SHP77 (cell line): ENCODE results near the gene C17orf100.
A peak's percentile ranks its signal among the peaks of the same experiment; 100 is the strongest.

Experiments
- DNase-seq, 2 experiments: peaks; one replicate each; lab custom pipeline; 2025; lab: John Stamatoyannopoulos, UW

Gene C17orf100

GRCh38 chr17:6669479-6670212 lies 18.1 kb downstream of the C17orf100 start:
- no peak for DNase-seq

DNA sequence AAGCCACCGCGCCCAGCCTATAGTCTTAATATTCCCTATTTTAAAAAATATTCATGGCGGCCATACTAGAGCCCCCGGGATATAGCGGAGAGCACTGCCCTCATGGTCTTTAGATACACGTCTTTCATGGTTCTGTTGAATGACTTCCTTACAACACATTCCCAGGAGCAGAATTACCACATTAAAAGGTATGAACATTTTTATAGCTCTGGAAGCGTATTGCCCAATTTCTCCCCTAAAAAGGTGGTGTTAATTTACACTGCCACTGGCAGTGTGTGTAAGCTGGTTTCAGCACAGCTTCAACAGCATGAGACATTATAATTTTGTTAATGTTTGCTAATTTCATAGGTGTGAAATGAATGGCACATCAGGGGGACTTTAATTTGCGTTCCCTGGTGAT lies 19.0 kb downstream of the C17orf100 start:
- no peak for DNase-seq

- no peak for DNase-seq
These were observed 19.4 kb downstream of the C17orf100 start for GRCh38 chr17:6670999-6671398.

- no peak for DNase-seq
These were observed 19.9 kb downstream of the C17orf100 start for GRCh38 chr17:6671431-6671830.

GRCh38 chr17:6674586-6674985 lies 23.0 kb downstream of the C17orf100 start:
- no peak for DNase-seq

- no peak for DNase-seq
These were observed 23.8 kb downstream of the C17orf100 start for GRCh38 chr17:6675201-6675825.

DNA sequence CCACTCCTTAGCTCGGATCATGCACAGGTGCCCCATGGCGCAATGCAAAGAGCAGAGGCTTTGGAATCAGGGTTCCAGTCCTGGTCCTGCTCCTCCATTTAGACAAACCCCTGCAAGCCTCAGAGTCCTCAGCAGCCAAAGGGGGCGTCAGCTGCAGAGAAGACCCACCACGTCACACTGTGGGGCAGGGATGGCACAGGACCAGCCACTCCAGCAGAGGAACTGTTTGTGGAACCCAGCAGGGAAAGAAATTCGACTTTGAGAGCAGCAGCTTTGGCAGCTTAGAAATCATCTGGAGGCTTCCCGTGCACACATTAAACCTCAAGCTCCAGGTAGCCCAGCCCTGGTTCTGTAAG lies 25.2 kb downstream of the C17orf100 start:
- DNase-seq: no peak

DNA sequence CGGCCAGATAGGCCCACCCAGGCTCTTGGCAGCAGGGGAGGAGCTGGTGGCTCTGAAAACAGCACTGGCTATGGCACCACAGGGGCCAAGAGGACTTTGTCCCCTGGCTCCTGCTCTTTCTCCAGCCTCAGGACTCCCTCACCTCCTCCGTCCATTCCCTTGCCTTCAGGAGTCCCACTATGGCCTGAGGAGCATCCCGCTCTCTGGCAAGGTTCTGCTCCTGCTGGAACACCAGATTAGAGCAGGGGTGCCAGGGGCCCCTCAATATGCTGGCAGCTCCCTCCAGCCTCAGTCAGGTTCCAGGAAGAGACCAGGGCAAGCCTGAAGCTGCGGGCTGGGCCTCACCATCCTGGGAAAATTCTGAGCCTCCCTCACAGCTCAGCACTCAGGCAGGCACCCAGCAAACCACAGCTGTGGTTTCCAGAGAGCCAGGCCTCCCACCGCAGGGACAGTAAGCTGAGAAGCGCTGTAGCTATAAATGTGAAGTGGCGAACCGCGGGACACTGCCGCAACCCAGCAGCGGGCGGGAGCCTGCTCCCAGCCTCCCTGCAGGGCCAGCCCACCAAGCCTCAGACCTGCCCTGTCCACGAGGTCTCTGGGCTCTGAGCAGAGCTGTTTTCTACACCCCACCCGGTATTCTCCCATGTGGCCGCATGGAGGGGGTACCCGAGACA lies 25.7 kb downstream of the C17orf100 start:
- no peak for DNase-seq

- no peak for DNase-seq
These were observed 26.4 kb downstream of the C17orf100 start for GRCh38 chr17:6677946-6678345.

GRCh38 chr17:6679241-6679640 lies 27.7 kb downstream of the C17orf100 start:
- no peak for DNase-seq

GRCh38 chr17:6681176-6681575 lies 29.6 kb downstream of the C17orf100 start:
- DNase-seq: no peak

- no peak for DNase-seq
These were observed 30.1 kb downstream of the C17orf100 start for GRCh38 chr17:6681671-6682070.

- no peak for DNase-seq
These were observed 30.8 kb downstream of the C17orf100 start for GRCh38 chr17:6682339-6682738.

GRCh38 chr17:6683081-6683684 lies 31.6 kb downstream of the C17orf100 start:
- peak; percentile 21 to 22 for DNase-seq

DNA sequence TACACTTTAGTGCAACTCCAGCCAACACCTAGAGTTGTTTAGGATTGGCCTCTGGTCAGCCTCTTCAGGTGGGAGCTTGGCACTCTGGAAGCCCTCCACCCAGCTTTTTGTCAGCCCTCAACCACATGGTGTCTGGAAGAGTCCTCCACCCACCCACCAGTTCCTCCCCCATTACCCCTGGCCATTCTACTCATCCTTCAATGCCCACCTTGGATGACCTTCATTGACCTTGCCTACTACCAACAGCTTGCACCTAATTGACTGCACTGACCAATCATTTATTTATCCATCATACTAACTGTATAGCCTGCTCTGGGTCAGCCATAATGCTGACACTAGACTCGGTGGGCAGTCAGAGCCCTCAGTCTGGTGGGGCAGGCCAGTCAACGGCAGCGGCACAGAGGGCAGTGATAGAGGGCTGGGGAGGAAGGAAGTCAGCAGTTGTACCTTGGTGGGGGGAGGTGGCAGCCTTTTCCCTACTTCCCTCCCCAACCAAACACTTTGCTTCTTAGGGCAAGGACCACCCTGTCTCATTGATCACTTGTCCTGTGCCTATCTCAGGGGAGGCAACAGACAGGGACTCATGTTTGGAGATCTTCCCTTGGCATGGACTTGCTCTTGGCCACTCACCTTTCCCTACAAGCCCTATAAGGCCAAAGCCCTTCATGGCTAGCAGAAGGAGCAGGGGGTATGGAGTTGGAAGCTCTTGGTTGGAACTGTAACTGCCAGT lies 32.3 kb downstream of the C17orf100 start:
- no peak for DNase-seq

GRCh38 chr17:6684460-6684783 lies 32.9 kb downstream of the C17orf100 start:
- no peak for DNase-seq

DNA sequence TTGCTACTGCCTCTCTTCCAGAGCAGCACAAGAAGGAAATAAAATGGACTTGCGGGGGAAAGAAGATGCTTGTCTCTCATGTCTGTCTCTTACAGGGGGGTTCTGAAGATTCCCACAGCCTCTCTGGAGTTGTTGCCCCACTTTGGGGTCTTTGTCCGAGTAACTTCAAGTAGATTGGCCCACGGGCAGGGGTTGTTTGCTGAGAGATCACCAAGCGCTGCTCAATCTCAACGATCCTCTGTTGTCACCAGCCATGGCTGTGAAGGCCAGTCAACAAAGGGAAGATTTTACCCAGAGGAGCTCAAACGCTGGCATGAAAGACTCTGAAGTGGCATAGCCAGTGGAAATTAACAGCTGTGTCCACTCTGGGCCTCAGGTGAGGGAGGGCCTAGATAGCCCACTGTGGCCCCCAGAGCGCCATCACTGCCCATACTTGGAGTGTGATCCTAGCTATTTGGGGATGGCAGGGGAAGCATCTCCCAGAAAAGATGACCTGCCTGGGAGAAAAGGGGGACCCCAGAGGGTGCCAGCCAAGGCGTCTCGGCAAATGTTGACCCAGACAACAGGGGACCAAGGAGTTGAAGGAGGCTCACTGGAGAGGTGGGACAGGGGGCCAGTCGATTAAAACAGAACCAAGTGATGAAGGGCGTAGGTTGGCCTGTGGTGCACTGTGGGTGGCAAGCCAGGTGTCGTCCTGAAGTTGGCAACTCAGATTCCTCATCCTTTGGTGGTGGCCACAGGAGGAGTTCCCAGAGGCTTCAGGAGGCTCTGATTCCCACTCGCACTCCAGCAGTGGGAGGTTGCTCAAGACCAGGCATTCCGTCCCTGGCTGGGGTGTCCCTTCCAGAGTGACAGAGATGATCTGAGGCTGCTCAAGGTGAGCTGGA lies 33.6 kb downstream of the C17orf100 start:
- no peak for DNase-seq

- no peak for DNase-seq
These were observed 34.5 kb downstream of the C17orf100 start for GRCh38 chr17:6686026-6686425.

- DNase-seq: no peak
These were observed 37.4 kb downstream of the C17orf100 start for GRCh38 chr17:6688944-6689343.

GRCh38 chr17:6690641-6691040 lies 39.1 kb downstream of the C17orf100 start:
- no peak for DNase-seq

DNA sequence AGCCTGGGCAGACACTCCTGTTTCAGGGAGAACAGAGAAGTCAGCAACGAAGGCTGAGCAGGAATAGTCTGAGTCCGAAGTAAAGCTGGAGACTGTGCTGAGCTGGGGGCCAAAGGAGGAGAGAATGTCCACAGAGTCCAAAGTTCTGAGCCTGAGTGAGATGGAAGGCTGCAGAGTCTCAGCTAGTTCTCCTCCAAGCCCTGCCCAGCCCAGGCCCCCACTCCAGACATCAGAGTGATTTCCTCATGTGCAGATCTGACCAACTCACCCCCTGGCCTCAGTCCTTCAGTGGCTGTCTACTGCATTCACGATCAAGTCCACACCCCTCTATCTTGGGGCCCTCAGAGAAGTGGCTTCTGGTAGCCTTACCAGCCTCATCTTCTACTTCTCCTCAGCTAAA lies 40.0 kb downstream of the C17orf100 start:
- DNase-seq: no peak
